Measurements from ENCODE around the gene OSBPL6.

- TF ChIP-seq POLR2AphosphoS5 (IDR thresholded peaks at IDR 0.05): no peak
- TF ChIP-seq, protein P1, sequence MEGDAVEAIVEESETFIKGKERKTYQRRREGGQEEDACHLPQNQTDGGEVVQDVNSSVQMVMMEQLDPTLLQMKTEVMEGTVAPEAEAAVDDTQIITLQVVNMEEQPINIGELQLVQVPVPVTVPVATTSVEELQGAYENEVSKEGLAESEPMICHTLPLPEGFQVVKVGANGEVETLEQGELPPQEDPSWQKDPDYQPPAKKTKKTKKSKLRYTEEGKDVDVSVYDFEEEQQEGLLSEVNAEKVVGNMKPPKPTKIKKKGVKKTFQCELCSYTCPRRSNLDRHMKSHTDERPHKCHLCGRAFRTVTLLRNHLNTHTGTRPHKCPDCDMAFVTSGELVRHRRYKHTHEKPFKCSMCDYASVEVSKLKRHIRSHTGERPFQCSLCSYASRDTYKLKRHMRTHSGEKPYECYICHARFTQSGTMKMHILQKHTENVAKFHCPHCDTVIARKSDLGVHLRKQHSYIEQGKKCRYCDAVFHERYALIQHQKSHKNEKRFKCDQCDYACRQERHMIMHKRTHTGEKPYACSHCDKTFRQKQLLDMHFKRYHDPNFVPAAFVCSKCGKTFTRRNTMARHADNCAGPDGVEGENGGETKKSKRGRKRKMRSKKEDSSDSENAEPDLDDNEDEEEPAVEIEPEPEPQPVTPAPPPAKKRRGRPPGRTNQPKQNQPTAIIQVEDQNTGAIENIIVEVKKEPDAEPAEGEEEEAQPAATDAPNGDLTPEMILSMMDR (IDR thresholded peaks at IDR 0.05 in 8 of 11, conservative IDR thresholded peaks at IDR 0.05 in 3 of 11): no peak
- no peak for TF ChIP-seq POLR2A (IDR thresholded peaks at IDR 0.05)
Measured at GRCh38 chr2:178330175-178331017, 136.1 kb downstream of the OSBPL6 start.
